Endothelial cell of umbilical vein (primary cell): ENCODE data around the gene PARK7. TPM values are rescaled to one million over a fixed set of nuclear protein-coding genes. Genes with fewer than 3 reads are reported as not detected.

ENCODE experiments used
- BruUV-seq: library from RNA; stranded (reverse); fragments of 400-500 nt; replicated peaks from 2 replicates; lab custom pipeline; 2021; lab: Mats Ljungman, UMichigan
- CTCF ChIA-PET: fragments of 300-600, 350-600 bp; sonication (Branson Sonifier 250); formaldehyde crosslinking; loops from one replicate; lab custom pipeline; 2021; ENCODE audit warnings: antibody characterized with exemption, inconsistent platforms; lab: Charles Lee
- POLR2A ChIA-PET: fragments of 300-600, 350-600 bp; sonication (Branson Sonifier 250); formaldehyde crosslinking; loops from one replicate; lab custom pipeline; 2021; ENCODE audit warnings: antibody characterized with exemption, inconsistent platforms; lab: Charles Lee
- DNase-seq: peaks from one replicate; pipeline ENCODE4 v3.0.0-alpha.2; 2011; ENCODE audit warnings: low read depth, low spot score
- FAIRE-seq: peaks from 2 replicates; lab custom pipeline; 2011; peaks lifted over from hg19 to GRCh38; lab: Jason Lieb, UNC
- H2AFZ ChIP-seq: 2 replicates; pipeline ENCODE4 v1.6.0; 2012; ENCODE audit warnings: low read depth, low read length, control low read depth, inconsistent platforms
- H3K27ac ChIP-seq: 2 replicates; pipeline ENCODE4 v1.5.1; 2011; ENCODE audit warnings: low read depth, mild to moderate bottlenecking, control low read depth, low read length, moderate library complexity; ENCODE audit not compliant: insufficient read depth
- H3K27me3 ChIP-seq, 2 experiments: 2 replicates each; pipeline versions ENCODE4 v1.6.0 to v1.6.1; 2011; ENCODE audit warnings: low read length in 2 of 2, mixed read lengths in 1 of 2; ENCODE audit not compliant: control insufficient read depth in 2 of 2, insufficient read depth in 2 of 2
- H3K36me3 ChIP-seq, 2 experiments: 2 replicates in 1 of 2; 3 replicates in 1 of 2; pipeline ENCODE4 v1.5.1; 2011; ENCODE audit warnings: low read length in 2 of 2, mild to moderate bottlenecking in 1 of 2, moderate library complexity in 1 of 2; ENCODE audit not compliant: control insufficient read depth in 2 of 2, insufficient read depth in 2 of 2; ENCODE audit errors: extremely low read depth in 1 of 2
- H3K4me1 ChIP-seq: 3 replicates; pipeline ENCODE4 v1.5.1; 2011; ENCODE audit warnings: mild to moderate bottlenecking, low read length; ENCODE audit not compliant: control insufficient read depth, insufficient read depth; ENCODE audit errors: extremely low read depth
- H3K4me2 ChIP-seq: 2 replicates; pipeline ENCODE4 v1.6.1; 2011; ENCODE audit warnings: low read length, control low read depth, mixed read lengths; ENCODE audit not compliant: insufficient read depth
- H3K4me3 ChIP-seq, 3 experiments: fragments of 200-600 bp in 1 of 3; sonication (generic), shearing (Covaris generic) in 1 of 3; replicated peaks in 1 of 3; 2 replicates each; pipeline ENCODE4 v1.5.1; 2011 to 2016; ENCODE audit warnings: control low read depth in 3 of 3, low read length in 3 of 3, mild to moderate bottlenecking in 2 of 3, inconsistent platforms in 1 of 3, low read depth in 1 of 3, moderate library complexity in 1 of 3; ENCODE audit not compliant: insufficient read depth in 1 of 3
- H3K79me2 ChIP-seq: 2 replicates; pipeline ENCODE4 v1.6.0; 2012; ENCODE audit warnings: low read length, inconsistent platforms; ENCODE audit not compliant: control insufficient read depth, insufficient read depth
- H3K9ac ChIP-seq: replicated peaks from 2 replicates; pipeline ENCODE3; 2011; ENCODE audit warnings: low read length, control low read depth; ENCODE audit not compliant: insufficient read depth; ENCODE audit errors: extremely low read depth
- H3K9me1 ChIP-seq: replicated peaks from 3 replicates; pipeline ENCODE4 v1.6.0; 2011; ENCODE audit warnings: mild to moderate bottlenecking, low read length; ENCODE audit not compliant: control insufficient read depth, insufficient read depth; ENCODE audit errors: extremely low read depth
- H3K9me3 ChIP-seq: replicated peaks from 2 replicates; pipeline ENCODE4 v1.5.1; 2012; ENCODE audit warnings: low read length, inconsistent platforms; ENCODE audit not compliant: control insufficient read depth, insufficient read depth
- H4K20me1 ChIP-seq: replicated peaks from 2 replicates; pipeline ENCODE3; 2011; ENCODE audit warnings: mild to moderate bottlenecking, low read length; ENCODE audit not compliant: control insufficient read depth, insufficient read depth; ENCODE audit errors: extremely low read depth
- EZH2 ChIP-seq: IDR thresholded peaks from 2 replicates; pipeline ENCODE4 v1.6.1; 2012; ENCODE audit warnings: borderline replicate concordance, low read depth, mild to moderate bottlenecking, moderate library complexity, low read length, inconsistent platforms; ENCODE audit not compliant: severe bottlenecking
- FOS ChIP-seq: IDR thresholded peaks from 2 replicates; pipeline ENCODE4 v1.6.1; 2011; ENCODE audit warnings: mild to moderate bottlenecking, low read length, moderate library complexity, borderline replicate concordance; ENCODE audit not compliant: insufficient read depth
- GATA2 ChIP-seq: IDR thresholded peaks from 2 replicates; pipeline ENCODE4 v1.7.0; 2011; ENCODE audit warnings: low read depth, mild to moderate bottlenecking, moderate library complexity, mixed read lengths, low read length; ENCODE audit not compliant: insufficient read length, insufficient read depth
- JUN ChIP-seq: IDR thresholded peaks from 2 replicates; pipeline ENCODE4 v1.6.1; 2011; ENCODE audit warnings: borderline replicate concordance, low read depth; ENCODE audit not compliant: insufficient read length, insufficient read depth
- MAX ChIP-seq: IDR thresholded peaks from 2 replicates; pipeline ENCODE4 v1.6.1; 2011; ENCODE audit not compliant: insufficient read depth, insufficient read length
- POLR2A ChIP-seq: IDR thresholded peaks from 2 replicates; pipeline ENCODE4 v1.6.1; 2012; ENCODE audit warnings: low read depth, mild to moderate bottlenecking, control low read depth, low read length
- POLR2AphosphoS5 ChIP-seq: IDR thresholded peaks from 2 replicates; pipeline ENCODE4 v1.6.1; 2012; ENCODE audit warnings: low read depth, mild to moderate bottlenecking, control low read depth, low read length, moderate library complexity; ENCODE audit not compliant: insufficient read depth
- dilution Hi-C: fragments of 300-500 bp; cut with MboI; formaldehyde crosslinking; loops from one replicate; pipeline ENCODE4 v1.15.0; 2019; ENCODE audit warnings: low sequenced_read_pairs; ENCODE audit not compliant: extremely low pct_ligation_motif_present
- intact Hi-C: fragments of 100-400 bp; cut with micrococcal nuclease; formaldehyde crosslinking; loops from one replicate; pipeline ENCODE4 v1.10.0; 2022
- polyA plus RNA-seq, 4 experiments: library from polyadenylated mRNA; depleted of rRNA in 3 of 4; stranded (reverse) in 3 of 4; unstranded in 1 of 4; fragments of >200 nt; gene quantifications; 2 replicates each; pipeline versions ENCODE4 v1.2.1 to v1.2.3, GENCODE V29; 2011 to 2012; ENCODE audit warnings: missing spikeins in 1 of 4
- total RNA-seq: library from RNA; stranded (reverse); gene quantifications from 2 replicates; pipeline ENCODE4 v1.2.3, GENCODE V29; 2021

Gene PARK7
- total and polyA plus RNA-seq, 2 donors (not counting 3 experiments of a cell fraction or from before 2014, with no cell fraction given) = 203 to 294 TPM

DNA sequence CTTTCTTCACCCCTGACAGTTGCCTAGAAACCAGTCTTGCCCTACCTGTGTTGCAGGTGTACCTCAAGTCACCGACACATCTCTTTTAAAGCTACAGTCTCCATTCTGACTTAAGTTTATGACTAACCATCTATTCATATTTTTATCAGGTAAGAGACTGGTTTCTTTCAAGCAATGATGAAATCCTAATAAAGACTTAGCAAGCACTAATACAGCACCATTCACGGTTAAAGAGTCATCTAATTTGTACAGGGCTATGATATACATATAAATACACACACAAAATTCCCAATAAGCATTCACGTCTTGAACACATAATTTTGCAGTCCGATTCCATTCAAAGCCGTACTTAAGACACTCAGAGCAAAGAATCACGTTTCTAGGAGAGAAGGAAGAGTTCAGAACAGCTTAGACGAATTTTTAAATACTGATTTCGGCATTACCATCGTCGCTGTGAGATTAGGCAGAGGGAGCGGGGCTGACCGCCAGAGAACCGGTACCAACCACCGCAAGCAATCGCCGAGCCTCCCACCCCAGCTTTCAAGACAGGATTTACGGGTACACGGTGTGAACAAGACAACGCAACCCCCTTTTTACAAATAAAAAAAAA, 63.7 kb downstream of the PARK7 start:
- ChIA-PET POLR2A (interaction anchor here (0.9 to 1.9 kb wide), 3 partner anchors 10 to 289 kb away, joined by 3 to 6 read pairs (median 5); no protein-coding TSS in a partner anchor), CTCF (interaction anchor here (2.3 kb wide), 1 partner anchor 10 kb away, joined by 20 read pairs; no protein-coding TSS in a partner anchor)
- Histone ChIP-seq H3K79me2 (peaks cover 59% of the 10 kb centered on the region), H2AFZ (no peak overlapping the region), H3K27ac (peak overlapping the region; percentile 63), H3K9ac (peak overlapping the region; percentile 91), H3K9me3 (no peaks in the 10 kb centered on the region), H3K36me3 (no peaks in the 10 kb centered on the region), H3K4me3 (peak overlapping the region; percentile 81 to 98 (median 94)), H3K9me1 (no peaks in the 10 kb centered on the region), H3K4me2 (peak overlapping the region; percentile 94), H4K20me1 (no peaks in the 10 kb centered on the region), H3K4me1 (peaks cover 69% of the 10 kb centered on the region), H3K27me3 (no peaks in the 10 kb centered on the region)
- TF ChIP-seq FOS = no peak
- TF ChIP-seq POLR2AphosphoS5 = no peak
- no peak for TF ChIP-seq POLR2A
- TF ChIP-seq EZH2 = no peak
- no peak for TF ChIP-seq JUN
- TF ChIP-seq MAX = no peak
- TF ChIP-seq GATA2 = no peak
- TSS peak; percentile 48 for BruUV-seq
- intact Hi-C loops = loop anchor here (2.0 to 5.0 kb wide), 2 partner anchors 42 to 112 kb away; no protein-coding TSS in a partner anchor
- dilution Hi-C loops = no loop called here
- FAIRE-seq = no peak
- DNase-seq = no peak
